GM21717 (cell line): ENCODE measurements around the gene NEK9.
"Not testable (repeated sequence)": the region's sequence is repeated elsewhere in the genome, so short reads cannot be mapped to it uniquely, and the experiment has no call there.

Experiments
- ATAC-seq: cut with Tn5 transposase; IDR thresholded peaks from one replicate; pipeline ENCODE4 v1.9.1; 2021; ENCODE audit warnings: mild to moderate bottlenecking, moderate library complexity; ENCODE audit not compliant: unreplicated experiment

NEK9 gene

GRCh38 chr14:75068294-75069120, 58.3 kb downstream of the NEK9 start:
- ATAC-seq, result no peak

GRCh38 chr14:75067765-75068164, 59.1 kb downstream of the NEK9 start:
- ATAC-seq, result not testable (repeated sequence)

GRCh38 chr14:75067212-75067611, 59.6 kb downstream of the NEK9 start:
- ATAC-seq, result no peak

GRCh38 chr14:75066691-75067090, 60.2 kb downstream of the NEK9 start:
- ATAC-seq, result no peak

- ATAC-seq, result no peak
Observed at GRCh38 chr14:75064205-75064567, 62.7 kb downstream of the NEK9 start.

- peak; percentile 92 for ATAC-seq
Observed at GRCh38 chr14:75063491-75064204, 63.2 kb downstream of the NEK9 start, which contains the start of gene ACYP1. ACYP1 (minus strand) TSS chr14:75064024; CDS start chr14:75063553, 471 bp downstream.

GRCh38 chr14:75063013-75063412, 63.8 kb downstream of the NEK9 start:
- no peak for ATAC-seq

- no peak for ATAC-seq
Observed at GRCh38 chr14:75060420-75060819, 66.4 kb downstream of the NEK9 start.

GRCh38 chr14:75059642-75060041, 67.2 kb downstream of the NEK9 start:
- no peak for ATAC-seq

- no peak for ATAC-seq
Observed at GRCh38 chr14:75054421-75054820, 72.4 kb downstream of the NEK9 start.

GRCh38 chr14:75053396-75054291, 73.2 kb downstream of the NEK9 start:
- no peak for ATAC-seq

- ATAC-seq, result no peak
Observed at GRCh38 chr14:75051556-75051899, 75.3 kb downstream of the NEK9 start.

- ATAC-seq, result peak; percentile 70
Observed at GRCh38 chr14:75050852-75051555, 75.8 kb downstream of the NEK9 start, which contains the start of gene MLH3. MLH3 (minus strand) TSS chr14:75051467; CDS start chr14:75049655, 1,812 bp downstream.

- no peak for ATAC-seq
Observed at GRCh38 chr14:75049731-75050201, 77.1 kb downstream of the NEK9 start.

GRCh38 chr14:75049136-75049535, 77.7 kb downstream of the NEK9 start:
- ATAC-seq, result no peak

GRCh38 chr14:75048101-75048500, 78.7 kb downstream of the NEK9 start:
- ATAC-seq, result no peak

GRCh38 chr14:75047506-75047905, 79.3 kb downstream of the NEK9 start:
- ATAC-seq, result no peak

- ATAC-seq, result no peak
Observed at GRCh38 chr14:75046899-75047298, 79.9 kb downstream of the NEK9 start.

GRCh38 chr14:75046275-75046674, 80.6 kb downstream of the NEK9 start:
- no peak for ATAC-seq

- no peak for ATAC-seq
Observed at GRCh38 chr14:75044752-75045151, 82.1 kb downstream of the NEK9 start.
